Mammary microvascular endothelial cell (primary cell): Measurements from ENCODE around the gene DDX52. TPM values are rescaled to one million over a fixed set of nuclear protein-coding genes. Genes with fewer than 3 reads are reported as not detected.

Experiments
- total RNA-seq: library from RNA; depleted of rRNA; stranded (reverse); fragments of >200 nt; gene quantifications from 2 replicates; pipeline ENCODE4 v1.2.3, GENCODE V29; 2015

DDX52 gene
- total RNA-seq = 27.8 and 30.8 TPM in 2 replicates

DNA sequence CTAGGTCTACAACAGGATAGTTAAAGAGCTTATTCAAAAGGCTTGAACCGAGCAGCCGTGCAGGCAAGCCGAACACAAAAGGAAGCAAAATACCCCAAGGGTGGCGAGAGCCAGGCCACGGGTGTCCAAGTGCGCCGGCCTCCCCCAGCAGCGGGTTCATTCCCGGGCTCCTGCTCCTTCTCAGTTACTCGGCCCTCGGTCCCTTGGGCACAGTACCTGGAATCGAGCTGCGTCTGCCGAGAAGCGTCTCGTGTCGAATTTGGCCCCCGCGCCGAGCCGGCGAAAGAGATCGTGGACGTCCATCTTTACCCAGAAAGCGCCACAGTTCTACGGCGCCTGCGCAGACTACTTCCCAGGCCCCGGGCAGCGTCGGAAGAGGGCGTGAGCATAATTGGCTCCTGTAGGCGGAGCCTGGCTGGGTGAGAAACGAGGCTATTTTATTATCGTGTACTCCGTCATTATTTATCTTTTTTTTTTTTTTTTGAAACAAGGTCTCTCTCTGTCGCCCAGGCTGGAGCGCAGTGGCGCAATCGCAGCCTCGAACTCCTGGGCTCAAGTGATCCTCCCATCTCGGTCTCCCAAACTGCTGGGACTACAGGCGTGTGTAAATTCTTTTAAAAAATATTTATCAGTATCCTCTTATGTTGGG, at the start of gene DDX52:
Gene DDX52, minus strand, starts transcription at position 329 of the 649 bp plus-strand sequence. Its CDS starts 26 bp downstream, at position 303.

DNA sequence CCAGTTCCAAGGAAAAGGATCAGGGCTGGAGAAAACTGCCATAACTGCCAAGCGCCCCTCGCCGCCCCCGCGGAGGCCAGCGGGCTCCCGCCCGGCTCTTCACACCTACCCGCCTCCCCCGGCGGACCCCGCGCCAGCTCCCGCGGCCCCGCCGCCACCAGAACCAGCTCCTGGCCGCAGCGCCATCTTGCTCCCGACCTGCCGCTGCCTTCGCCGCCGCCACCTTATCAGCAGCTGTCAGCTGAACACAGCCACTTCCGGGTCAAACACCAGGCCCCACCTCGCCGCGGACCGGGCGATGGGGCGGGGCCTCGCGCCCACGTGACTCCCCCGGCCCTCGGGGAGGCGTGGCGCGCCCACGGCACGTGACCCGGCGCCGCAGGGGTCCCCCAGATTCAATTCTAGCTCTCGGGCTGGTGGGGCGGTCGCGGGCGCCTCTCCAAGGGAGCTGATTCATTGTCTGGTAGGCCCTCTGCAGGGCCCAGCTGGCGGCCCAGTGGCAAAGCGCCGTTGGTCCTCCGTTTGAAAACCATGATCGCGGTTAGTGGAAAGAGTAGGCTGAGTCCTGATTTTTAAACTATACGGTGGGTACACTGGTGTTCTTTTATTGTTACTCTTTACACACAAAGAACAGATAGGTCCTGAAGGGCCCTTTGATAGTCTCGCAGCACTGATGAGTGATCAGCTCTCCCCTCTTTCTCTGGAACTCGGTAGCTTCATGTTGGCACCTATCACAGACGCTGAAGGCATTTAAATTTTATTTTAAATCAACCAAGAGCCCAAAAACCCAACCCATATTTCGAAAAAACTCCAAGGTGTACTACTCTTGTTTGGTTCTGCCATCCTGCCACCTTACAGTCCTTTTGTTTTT, 33.8 kb downstream of the DDX52 start, which contains the start of gene SYNRG:
Gene SYNRG, minus strand, starts transcription at position 249 of the 871 bp plus-strand sequence. Its CDS starts 63 bp downstream, at position 186.

Other genes starting within 250 kb of the DDX52 start
- gene ACACA, start 236.6 kb downstream of the DDX52 start, total RNA-seq = 48.3 and 51.1 TPM in 2 replicates
- 4.1 and 12.0 TPM in 2 replicates for gene TADA2A, start 236.6 kb downstream of the DDX52 start, total RNA-seq
- 53.9 and 60.4 TPM in 2 replicates for gene DUSP14, start 153.6 kb downstream of the DDX52 start, total RNA-seq
- 8.9 and 11.7 TPM in 2 replicates for gene SYNRG, start 34.0 kb downstream of the DDX52 start, total RNA-seq
- not detected in 2 replicates for gene HNF1B, start 101.6 kb upstream of the DDX52 start, total RNA-seq